A673 (cell line): ENCODE data around the gene MVB12B.

Experiments used
- CTCF ChIP-seq: fragments of 300-800, 200-600 bp; sonication (generic); conservative IDR thresholded peaks from 2 replicates; pipeline ENCODE4 v1.5.1; 2017; ENCODE audit warnings: low read depth, mild to moderate bottlenecking, antibody characterized with exemption, low read length, moderate library complexity, mixed read lengths
- EZH2 ChIP-seq: fragments of 200-600 bp; sonication (generic); IDR thresholded peaks from 2 replicates; pipeline ENCODE4 v1.6.1; 2017; ENCODE audit warnings: borderline replicate concordance, low read depth, mild to moderate bottlenecking, mixed read lengths, antibody characterized with exemption, low read length; ENCODE audit not compliant: poor library complexity, severe bottlenecking

GRCh38 chr9:126329476-126330275, 3.0 kb downstream of the MVB12B start:
- TF ChIP-seq CTCF = no peak
- no peak for TF ChIP-seq EZH2
